Pancreas (tissue), 10 donors: Measurements from ENCODE around the gene FFAR2. TPM values are rescaled to one million over a fixed set of nuclear protein-coding genes. Genes with fewer than 3 reads are reported as not detected.

Source experiments
- ATAC-seq, 4 donors: fragments of 200-7000 bp; cut with Tn5 transposase; one replicate each; pipeline versions ENCODE4 v1.8.0 to v1.9.1; 2020; ENCODE audit warnings: mild to moderate bottlenecking in 4 of 4, moderate library complexity in 4 of 4
- DNase-seq, 6 donors: peaks; one replicate each; pipeline ENCODE4 v3.0.0-alpha.2; 2020
- FAIRE-seq: peaks from 2 replicates; lab custom pipeline; 2012; peaks lifted over from hg19 to GRCh38; lab: Jason Lieb, UNC
- H3K27ac ChIP-seq, 4 donors: fragments of 200-600 bp; sonication (generic); 1 replicate in 3 of 4; 2 replicates in 1 of 4; pipeline versions ENCODE4 v1.5.0 to v1.8.0; 2020
- H3K27me3 ChIP-seq, 4 donors: fragments of 200-600 bp; one replicate each; pipeline ENCODE4 v1.8.0; 2021
- H3K36me3 ChIP-seq, 3 donors: fragments of 200-600 bp; sonication (generic) in 1 of 3; one replicate each; pipeline versions ENCODE4 v1.5.0 to v1.8.0; 2020 to 2021
- H3K4me1 ChIP-seq, 3 donors: fragments of 200-600 bp; one replicate each; pipeline ENCODE4 v1.8.0; 2021
- H3K4me3 ChIP-seq, 4 donors: fragments of 200-600 bp; sonication (generic) in 2 of 4; one replicate each; pipeline versions ENCODE4 v1.5.0 to v1.8.0; 2020 to 2021
- H3K9me3 ChIP-seq, 4 donors: fragments of 200-600 bp; one replicate each; pipeline ENCODE4 v1.8.0; 2021
- CTCF ChIP-seq, 4 donors: fragments of 200-600 bp; sonication (generic) in 3 of 4; IDR thresholded peaks; one replicate each; pipeline versions ENCODE4 v1.5.0 to v1.8.0; 2021; ENCODE audit warnings: antibody characterized with exemption in 4 of 4
- WGBS, 2 donors: extraction: QIAGEN DNeasy Blood & Tissue Kit; methylation state at CpG; one replicate each; pipeline ENCODE4 v1.1.7; 2013; 5-methylcytosine and 5-hydroxymethylcytosine counted together
- intact Hi-C, 3 donors: fragments of 100-400 bp; cut with DNase I; formaldehyde crosslinking; loops; one replicate each; pipeline versions ENCODE4 v1.11.1 to v1.14.2; 2022
- polyA plus RNA-seq, 2 donors: library from polyadenylated mRNA; stranded (reverse); fragments of 200-250 nt; gene quantifications; one replicate each; pipeline ENCODE4 v1.2.3, GENCODE V29; 2013
- total RNA-seq, 6 donors: library from RNA; stranded (reverse); fragmentation: NEBNext Ultra II Directional in 4 of 6; extraction: Animal tissue kit (Norgen Biotek cat#: 25700) in 4 of 6; gene quantifications; one replicate each; pipeline versions ENCODE4 v1.2.1 to v1.2.4, GENCODE V29; 2021 to 2023
- donor health status: healthy with polysubstance abuse.
- donor health status: DM: no; HTN: no; CAD: no; lungs with moderate emphysema.
- donor health status: DM: no; HTN: no; CAD: no.
- donor health status: control.
- donor health status: control.
- donor health status: Bipolar disorder and iron deficiency.
- donor health status: DM: yes; HTN: yes; CAD: no.
- donor health status: DM: no; HTN: no; CAD: no.
- donor health status: DM: no; HTN: no; CAD: no.
- donor health status: DM: yes; HTN: yes; CAD: no.

FFAR2 gene
- total and polyA plus RNA-seq, 8 donors = 0.20 to 2.5 (median 0.39) TPM; not detected in 2

DNA sequence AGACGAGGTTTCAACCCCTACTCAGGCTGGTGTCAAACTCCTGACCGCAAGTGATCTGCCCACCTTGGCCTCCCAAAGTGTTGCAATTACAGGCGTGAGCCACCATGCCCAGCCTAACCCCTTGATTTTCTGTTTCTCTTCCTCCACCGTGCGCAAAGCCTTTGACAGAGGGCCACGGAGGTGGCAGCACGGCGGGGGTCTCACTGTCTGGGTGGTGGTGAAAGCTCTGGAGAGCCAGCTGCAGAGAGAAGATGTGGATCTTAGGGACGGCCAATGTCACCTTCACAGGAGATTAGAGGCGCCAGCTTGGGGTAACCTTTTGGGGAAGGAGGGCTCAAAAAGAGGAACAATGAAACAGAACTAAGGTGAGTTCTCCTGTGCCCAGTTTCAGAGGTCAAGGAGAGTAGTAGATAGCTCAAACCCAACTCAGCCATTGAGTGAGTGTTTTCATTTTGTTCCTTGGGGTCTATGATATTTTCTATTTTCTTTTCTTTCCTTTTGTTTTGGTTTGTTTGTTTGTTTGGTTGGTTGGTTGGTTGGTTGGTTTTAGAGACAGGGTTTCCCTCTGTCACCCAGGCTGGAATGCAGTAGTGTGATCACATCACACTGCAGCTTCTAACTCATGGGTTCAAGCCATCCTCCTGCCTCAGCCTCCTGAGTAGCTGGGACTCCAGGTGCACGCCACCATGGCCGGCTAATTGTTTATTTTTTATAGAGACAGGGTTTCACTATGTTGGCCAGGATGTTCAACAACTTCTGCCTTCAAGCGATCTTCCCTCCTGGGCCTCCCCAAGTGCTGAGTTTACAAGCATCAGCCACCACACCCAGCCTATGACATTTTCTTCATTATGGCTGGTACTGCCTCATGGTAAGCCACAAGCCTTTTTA, 39.5 kb upstream of the FFAR2 start:
- no peak for TF ChIP-seq CTCF (IDR thresholded peaks at IDR 0.05)
- no peaks in the 10 kb centered on the region for H3K36me3 ChIP-seq
- no peak overlapping the region for H3K4me3 ChIP-seq
- intact Hi-C loops = no loop called here
- no peaks in the 10 kb centered on the region for H3K4me1 ChIP-seq
- FAIRE-seq (no peak), ATAC-seq (no peak), DNase-seq (no peak)
- H3K27ac ChIP-seq = no peak overlapping the region
- 88% methylated on average over 13 of the region's 13 CpGs for WGBS, 2 donors
- H3K27me3 ChIP-seq = no peaks in the 10 kb centered on the region
- no peaks in the 10 kb centered on the region for H3K9me3 ChIP-seq

DNA sequence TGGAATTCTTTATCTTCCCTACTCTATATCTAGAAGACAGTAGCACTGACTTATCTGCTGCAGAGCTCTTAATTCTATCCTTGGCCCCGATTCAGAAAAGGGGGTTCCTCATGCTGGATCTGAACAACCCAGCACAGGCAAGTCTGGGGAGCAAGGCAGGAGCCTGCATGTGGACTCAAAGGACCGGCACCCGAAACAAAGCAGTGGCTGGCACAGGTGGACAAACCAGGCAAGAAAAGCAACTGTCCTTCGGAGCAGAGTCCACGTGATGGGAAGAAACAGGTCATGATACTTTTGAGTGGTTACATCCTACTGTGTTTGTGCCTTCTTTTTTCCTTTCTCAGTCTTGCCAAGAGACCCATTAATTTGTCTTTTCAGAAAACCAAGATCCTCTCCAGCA, 38.9 kb upstream of the FFAR2 start:
- DNase-seq (no peak), FAIRE-seq (no peak), ATAC-seq (no peak)
- no peaks in the 10 kb centered on the region for H3K27me3 ChIP-seq
- no peak overlapping the region for H3K4me3 ChIP-seq
- no peaks in the 10 kb centered on the region for H3K36me3 ChIP-seq
- whole genome bisulfite sequencing, 2 donors = 83 to 93% methylated on average over 5 of the region's 5 CpGs
- H3K27ac ChIP-seq = no peak overlapping the region
- no peak for TF ChIP-seq CTCF (IDR thresholded peaks at IDR 0.05)
- intact Hi-C loops = no loop called here
- no peaks in the 10 kb centered on the region for H3K4me1 ChIP-seq
- no peaks in the 10 kb centered on the region for H3K9me3 ChIP-seq

GRCh38 chr19:35410487-35410886, 37.6 kb upstream of the FFAR2 start:
- DNase-seq = no peak
- no peaks in the 10 kb centered on the region for H3K9me3 ChIP-seq
- no peak for TF ChIP-seq CTCF (IDR thresholded peaks at IDR 0.05)
- H3K4me1 ChIP-seq = no peaks in the 10 kb centered on the region
- 85% methylated on average over 5 of the region's 5 CpGs for WGBS, 2 donors
- ATAC-seq = no peak
- intact Hi-C loops = no loop called here
- H3K27ac ChIP-seq = no peak overlapping the region
- no peaks in the 10 kb centered on the region for H3K36me3 ChIP-seq
- no peak overlapping the region for H3K4me3 ChIP-seq
- FAIRE-seq = no peak
- H3K27me3 ChIP-seq = no peaks in the 10 kb centered on the region

DNA sequence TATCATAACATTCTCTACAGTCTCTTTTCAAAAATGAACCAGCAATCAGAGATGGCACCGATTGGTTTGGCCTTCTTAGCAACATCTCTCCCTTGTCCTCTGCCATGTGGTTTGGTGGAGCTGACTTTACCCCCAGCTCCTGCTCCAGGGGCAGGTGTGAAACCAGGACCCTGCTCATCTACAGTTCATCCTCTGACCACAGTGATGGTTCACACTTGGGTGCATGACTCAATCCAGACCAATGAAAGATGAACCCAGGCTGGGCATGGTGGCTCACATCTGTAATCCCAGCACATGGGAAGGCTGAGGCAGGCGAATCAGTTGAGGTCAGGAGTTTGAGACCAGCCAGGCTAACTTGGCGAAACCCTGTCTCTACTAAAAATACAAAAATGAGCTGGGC, 33.6 kb upstream of the FFAR2 start:
- no peaks in the 10 kb centered on the region for H3K27me3 ChIP-seq
- WGBS, 2 donors = 92 to 93% methylated on average over 3 of the region's 3 CpGs
- H3K27ac ChIP-seq = no peak overlapping the region
- FAIRE-seq (no peak), ATAC-seq (no peak), DNase-seq (no peak)
- intact Hi-C loops = no loop called here
- H3K4me3 ChIP-seq = no peak overlapping the region
- no peaks in the 10 kb centered on the region for H3K36me3 ChIP-seq
- no peaks in the 10 kb centered on the region for H3K4me1 ChIP-seq
- no peak for TF ChIP-seq CTCF (IDR thresholded peaks at IDR 0.05)
- H3K9me3 ChIP-seq = no peaks in the 10 kb centered on the region

GRCh38 chr19:35416331-35416730, 31.7 kb upstream of the FFAR2 start:
- Histone ChIP-seq H3K4me1 (peaks cover 0 to 10% (median 0%) of the 10 kb centered on the region in 3 donors), H3K9me3 (no peaks in the 10 kb centered on the region), H3K27ac (no peak overlapping the region), H3K27me3 (no peaks in the 10 kb centered on the region), H3K36me3 (no peaks in the 10 kb centered on the region), H3K4me3 (no peak overlapping the region)
- ATAC-seq (no peak), FAIRE-seq (no peak), DNase-seq (no peak)
- intact Hi-C loops = no loop called here
- no peak for TF ChIP-seq CTCF (IDR thresholded peaks at IDR 0.05)
- 74 to 82% methylated on average over 7 of the region's 7 CpGs for WGBS, 2 donors
